GM12878 (cell line): Measurements from ENCODE around the gene TMIGD3. TPM values are rescaled to one million over a fixed set of nuclear protein-coding genes. Genes with fewer than 3 reads are reported as not detected.
A peak's percentile ranks its signal among the peaks of the same experiment; 100 is the strongest.

Experiments
- ATAC-seq: fragments of 200-7000 bp; cut with Tn5 transposase; 3 replicates; pipeline ENCODE4 v1.9.1; 2020; ENCODE audit warnings: mild to moderate bottlenecking, moderate library complexity
- BruUV-seq: library from RNA; stranded (reverse); fragments of 400-500 nt; replicated peaks from 2 replicates; lab custom pipeline; 2021; lab: Mats Ljungman, UMichigan
- CTCF ChIA-PET: fragments of 300-600 bp; sonication (Branson Sonifier 250); formaldehyde crosslinking; extraction: SDS; loops from one replicate; lab custom pipeline; 2021; ENCODE audit warnings: inconsistent platforms; lab: Yijun Ruan, JAX
- POLR2A ChIA-PET: fragments of 350-600 bp; formaldehyde crosslinking; extraction: SDS; loops from one replicate; lab custom pipeline; 2021; ENCODE audit warnings: inconsistent platforms; lab: Charles Lee
- RAD21 ChIA-PET: fragments of 300-600 bp; sonication (Branson Sonifier 250); formaldehyde crosslinking; loops from one replicate; lab custom pipeline; 2023; ENCODE audit warnings: antibody characterized with exemption; ENCODE audit not compliant: unreplicated experiment; lab: Charles Lee
- SMC1A ChIA-PET: fragments of 300-600 bp; sonication (Branson Sonifier 250); formaldehyde crosslinking; loops from one replicate; lab custom pipeline; 2023; ENCODE audit not compliant: unreplicated experiment, uncharacterized antibody; lab: Charles Lee
- DNase-seq: peaks from one replicate; pipeline ENCODE4 v3.0.0-alpha.2; 2011; ENCODE audit warnings: low read depth, low spot score
- FAIRE-seq: peaks from 3 replicates; lab custom pipeline; 2011; peaks lifted over from hg19 to GRCh38; lab: Jason Lieb, UNC
- H2AFZ ChIP-seq: 2 replicates; pipeline ENCODE4 v1.6.0; 2011; ENCODE audit warnings: low read depth, low read length, control low read depth; ENCODE audit not compliant: control insufficient read depth
- H3K27ac ChIP-seq: 2 replicates; pipeline ENCODE4 v1.5.1; 2011; ENCODE audit warnings: control low read depth; ENCODE audit not compliant: control insufficient read depth, insufficient read depth
- H3K27me3 ChIP-seq, 2 experiments: replicated peaks in 1 of 2; 2 replicates each; pipeline versions ENCODE4 v1.6.0 to v1.6.1; 2011; ENCODE audit warnings: low read length in 1 of 2; ENCODE audit not compliant: control insufficient read depth in 2 of 2, insufficient read depth in 2 of 2
- H3K36me3 ChIP-seq, 2 experiments: 2 replicates each; pipeline ENCODE4 v1.5.1; 2011; ENCODE audit warnings: low read length in 1 of 2; ENCODE audit not compliant: control insufficient read depth in 2 of 2, insufficient read depth in 2 of 2
- H3K4me1 ChIP-seq: 2 replicates; pipeline ENCODE4 v1.6.1; 2011; ENCODE audit warnings: mild to moderate bottlenecking, low read length, moderate library complexity, mixed read lengths; ENCODE audit not compliant: control insufficient read depth, insufficient read depth
- H3K4me2 ChIP-seq: 2 replicates; pipeline ENCODE4 v1.6.0; 2011; ENCODE audit warnings: control low read depth; ENCODE audit not compliant: control insufficient read depth, insufficient read depth
- H3K4me3 ChIP-seq: fragments of 200-600 bp; sonication (generic); 2 replicates; pipeline ENCODE4 v1.5.1; 2016
- H3K79me2 ChIP-seq: 2 replicates; pipeline ENCODE4 v1.6.0; 2011; ENCODE audit warnings: low read length; ENCODE audit not compliant: control insufficient read depth, insufficient read depth
- H3K9ac ChIP-seq: 2 replicates; pipeline ENCODE4 v1.8.0; 2011; ENCODE audit warnings: low read length, control low read depth, mixed read lengths; ENCODE audit not compliant: control insufficient read depth, insufficient read depth
- H3K9me3 ChIP-seq: replicated peaks from 3 replicates; pipeline ENCODE4 v1.5.1; 2011; ENCODE audit warnings: mild to moderate bottlenecking, low read length; ENCODE audit not compliant: control insufficient read depth, insufficient read depth
- H4K20me1 ChIP-seq: 2 replicates; pipeline ENCODE4 v1.6.0; 2011; ENCODE audit not compliant: control insufficient read depth, insufficient read depth
- CHD2 ChIP-seq: IDR thresholded peaks from 2 replicates; pipeline ENCODE4 v1.6.1; 2011; ENCODE audit warnings: low read depth, low read length, improper control_type of control experiment, borderline replicate concordance
- CREM ChIP-seq: IDR thresholded peaks from 2 replicates; pipeline ENCODE4 v1.6.1; 2014; ENCODE audit warnings: antibody characterized with exemption, low read depth
- GABPA ChIP-seq: IDR thresholded peaks from 2 replicates; pipeline ENCODE4 v1.6.1; 2014; ENCODE audit warnings: antibody characterized with exemption, low read depth, mild to moderate bottlenecking, inconsistent platforms
- NRF1 ChIP-seq: conservative IDR thresholded peaks from 2 replicates; pipeline ENCODE4 v1.6.1; 2011; ENCODE audit warnings: mild to moderate bottlenecking, low read depth, low read length, improper control_type of control experiment
- POU2F2 ChIP-seq: IDR thresholded peaks from 3 replicates; pipeline ENCODE4 v1.6.1; 2011; ENCODE audit warnings: low read depth, mild to moderate bottlenecking, low read length, borderline replicate concordance
- WGBS: methylation state at CpG from one replicate; pipeline ENCODE4 v1.1.6; 2016; ENCODE audit warnings: low lambda C conversion rate; ENCODE audit not compliant: insufficient replicate concordance, insufficient coverage; ENCODE audit errors: missing lambda C conversion rate; 5-methylcytosine and 5-hydroxymethylcytosine counted together
- in situ Hi-C: fragments of 300-500 bp; cut with MboI; formaldehyde crosslinking; loops from 9 replicates; pipeline ENCODE4 v1.14.3; 2018; ENCODE audit warnings: mixed read lengths
- intact Hi-C: fragments of 100-400 bp; cut with micrococcal nuclease; formaldehyde crosslinking; loops from one replicate; pipeline ENCODE4 v1.14.2; 2022; ENCODE audit not compliant: unreplicated experiment
- polyA plus RNA-seq, 11 experiments: library from polyadenylated mRNA; depleted of rRNA in 4 of 11; unstranded in 6 of 11; stranded (reverse) in 5 of 11; fragments of >200 nt; fragmentation: Nextera tagmentation in 4 of 11; fragmentation: Illumina TruSeq in 1 of 11; extraction: Ambion mirVana in 4 of 11; extraction: Trizol in 1 of 11; gene quantifications; 1 replicate in 1 of 11; 2 replicates in 10 of 11; pipeline versions ENCODE4 v1.2.1 to v1.2.3, GENCODE V29; 2011 to 2016; ENCODE audit warnings: inconsistent platforms in 2 of 11, missing spikeins in 2 of 11, low read depth in 1 of 11
- total RNA-seq, 4 experiments: library from RNA; depleted of rRNA in 3 of 4; stranded (reverse); fragments of >200 nt in 3 of 4; fragmentation: Illumina TruSeq in 1 of 4; extraction: Trizol in 1 of 4; gene quantifications; 2 replicates each; pipeline versions ENCODE4 v1.2.1 to v1.2.3, GENCODE V29; 2013 to 2021
- TF ChIP-seq, protein P1 (sequence below): IDR thresholded peaks from 2 replicates; pipeline ENCODE4 v1.6.1; 2011; ENCODE audit warnings: low read depth, mild to moderate bottlenecking, low read length, moderate library complexity, borderline replicate concordance; ENCODE audit errors: extremely low read depth

The TMIGD3 gene
- total and polyA plus RNA-seq, 10 of the 15 experiments (the other 5 are each of a cell fraction or from before 2014, with no cell fraction given) = 0.17 TPM; not detected in 9

DNA sequence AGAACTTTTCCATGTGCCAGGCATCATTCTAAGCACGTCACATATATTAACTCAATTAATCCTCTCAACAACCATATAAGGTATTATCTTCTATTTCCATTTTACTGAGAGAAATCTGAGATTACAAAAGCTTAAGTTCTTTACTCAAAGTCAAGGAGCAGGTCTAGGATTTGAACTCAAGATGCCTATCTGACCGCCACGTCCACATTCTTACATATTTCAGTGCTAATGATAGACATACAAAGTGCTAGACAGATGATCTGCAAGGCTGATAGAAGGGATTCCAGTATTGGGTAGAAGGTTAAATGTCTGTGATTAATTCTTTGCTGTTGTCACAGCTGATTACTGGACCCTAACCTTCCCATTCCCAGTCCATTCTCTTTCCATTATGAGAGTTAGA lies 49.7 kb downstream of the TMIGD3 start:
- Histone ChIP-seq H3K4me1 (peaks cover 12% of the 10 kb centered on the region; the same call in 1 of the 2 replicates), H3K27ac (no peak overlapping the region), H3K79me2 (peaks cover 61% of the 10 kb centered on the region), H4K20me1 (no peaks in the 10 kb centered on the region), H3K36me3 (peaks cover 5 to 7% of the 10 kb centered on the region in 2 experiments), H3K27me3 (no peaks in the 10 kb centered on the region), H3K4me2 (peak overlapping the region; percentile 0), H3K4me3 (peak overlapping the region; percentile 32; the same call in 1 of the 2 replicates), H3K9ac (no peak overlapping the region), H2AFZ (no peak overlapping the region), H3K9me3 (no peaks in the 10 kb centered on the region)
- CTCF ChIA-PET = interaction anchor here (1.1 to 5.0 kb wide), 7 partner anchors 10 to 301 kb away, joined by 3 to 32 read pairs (median 4); no protein-coding TSS in a partner anchor
- RAD21 ChIA-PET = interaction anchor here (1.4 to 2.6 kb wide), 3 partner anchors 23 to 294 kb away, joined by 3 to 13 read pairs (median 12); no protein-coding TSS in a partner anchor
- SMC1A ChIA-PET = interaction anchor here (0.9 to 2.6 kb wide), 12 partner anchors 9 to 315 kb away, joined by 3 to 11 read pairs (median 4); no protein-coding TSS in a partner anchor
- TF ChIP-seq CREM (no peak), POU2F2 (no peak)
- intact Hi-C loops (loop anchor here (2.0 kb wide), 1 partner anchor 15 kb away; no protein-coding TSS in a partner anchor), in situ Hi-C loops (no loop called here)
- no TSS peak for BruUV-seq
- WGBS = 99% methylated on average over 3 of the region's 3 CpGs
- POLR2A ChIA-PET = interaction anchor here (1.3 to 1.4 kb wide), 2 partner anchors 14 to 27 kb away, joined by 3 read pairs; no protein-coding TSS in a partner anchor
- no peak for ATAC-seq
- FAIRE-seq = no peak
- DNase-seq = no peak

DNA sequence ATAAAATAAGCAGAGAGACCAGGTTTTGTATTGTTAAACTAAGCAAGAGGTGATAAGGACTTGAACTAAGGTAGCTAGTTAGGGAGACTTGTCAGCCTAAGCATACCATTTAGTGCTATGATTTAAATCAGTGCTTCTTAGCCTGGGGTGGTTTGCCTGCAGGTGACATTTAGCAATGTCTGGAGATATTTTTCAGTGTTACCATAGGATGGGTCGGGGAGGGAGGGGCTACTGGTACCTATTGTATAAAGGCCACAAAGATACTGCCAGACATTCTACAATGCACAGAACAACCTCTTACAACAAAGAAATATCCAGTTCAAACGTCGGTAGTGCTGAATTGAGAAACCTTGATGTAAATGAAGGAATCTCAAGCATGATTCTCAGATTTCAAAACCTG lies 50.9 kb downstream of the TMIGD3 start:
- no peaks in the 10 kb centered on the region for H3K27me3 ChIP-seq
- ChIA-PET RAD21 (interaction anchor here (0.6 to 2.6 kb wide), 3 partner anchors 24 to 230 kb away, joined by 3 to 13 read pairs (median 12); no protein-coding TSS in a partner anchor), SMC1A (interaction anchor here (0.9 to 2.6 kb wide), 13 partner anchors 10 to 316 kb away, joined by 3 to 11 read pairs (median 4); no protein-coding TSS in a partner anchor), CTCF (interaction anchor here (1.2 to 5.0 kb wide), 5 partner anchors 11 to 302 kb away, joined by 3 to 32 read pairs (median 4); no protein-coding TSS in a partner anchor), POLR2A (interaction anchor here (0.7 to 1.4 kb wide), 6 partner anchors 10 to 240 kb away, joined by 3 to 6 read pairs (median 3); no protein-coding TSS in a partner anchor)
- H3K4me2 ChIP-seq = no peak overlapping the region
- FAIRE-seq = no peak
- WGBS = 77% methylated on average over 3 of the region's 3 CpGs
- H3K9ac ChIP-seq = no peak overlapping the region
- no peak overlapping the region for H3K4me3 ChIP-seq
- no peaks in the 10 kb centered on the region for H3K9me3 ChIP-seq
- H3K36me3 ChIP-seq = peaks cover 2 to 3% of the 10 kb centered on the region in 2 experiments; a peak in 3 of 4 replicates
- H4K20me1 ChIP-seq = no peaks in the 10 kb centered on the region
- no peak overlapping the region for H3K27ac ChIP-seq
- H2AFZ ChIP-seq = no peak overlapping the region
- in situ Hi-C loops = no loop called here
- no peak for TF ChIP-seq CHD2
- TF ChIP-seq, protein P1, sequence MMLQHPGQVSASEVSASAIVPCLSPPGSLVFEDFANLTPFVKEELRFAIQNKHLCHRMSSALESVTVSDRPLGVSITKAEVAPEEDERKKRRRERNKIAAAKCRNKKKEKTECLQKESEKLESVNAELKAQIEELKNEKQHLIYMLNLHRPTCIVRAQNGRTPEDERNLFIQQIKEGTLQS = no peak
- TF ChIP-seq GABPA = no peak
- no peak for TF ChIP-seq NRF1
- TF ChIP-seq, all 136 proteins: peak for 0
- no TSS peak for BruUV-seq
- Histone ChIP-seq H3K4me1 (peaks cover 15% of the 10 kb centered on the region), H3K79me2 (peaks cover 73% of the 10 kb centered on the region)
- no peak for ATAC-seq
- intact Hi-C loops = no loop called here
- no peak for DNase-seq
